Measurements from ENCODE around the gene ABCC1.

DNA sequence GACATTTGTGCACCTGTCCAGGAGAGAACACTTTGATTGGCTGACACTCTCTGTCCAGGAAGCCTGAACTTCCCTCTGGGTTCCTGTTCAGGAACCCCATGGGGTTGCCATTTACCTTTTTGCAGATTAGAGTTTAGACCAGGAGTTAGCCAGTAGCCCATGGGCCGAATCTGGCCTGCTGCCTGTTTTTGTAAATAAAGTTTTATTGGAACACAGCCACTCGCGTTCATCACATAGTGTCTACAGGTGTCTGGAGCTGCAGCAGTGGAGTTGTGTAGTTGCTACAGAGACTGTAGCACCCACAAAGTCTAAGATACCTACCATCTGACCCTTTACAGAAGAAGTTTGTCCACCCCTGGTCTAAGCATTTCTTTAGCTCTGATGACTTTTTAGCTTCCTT lies 70.9 kb downstream of the ABCC1 start:
- TF ChIP-seq, protein P1, sequence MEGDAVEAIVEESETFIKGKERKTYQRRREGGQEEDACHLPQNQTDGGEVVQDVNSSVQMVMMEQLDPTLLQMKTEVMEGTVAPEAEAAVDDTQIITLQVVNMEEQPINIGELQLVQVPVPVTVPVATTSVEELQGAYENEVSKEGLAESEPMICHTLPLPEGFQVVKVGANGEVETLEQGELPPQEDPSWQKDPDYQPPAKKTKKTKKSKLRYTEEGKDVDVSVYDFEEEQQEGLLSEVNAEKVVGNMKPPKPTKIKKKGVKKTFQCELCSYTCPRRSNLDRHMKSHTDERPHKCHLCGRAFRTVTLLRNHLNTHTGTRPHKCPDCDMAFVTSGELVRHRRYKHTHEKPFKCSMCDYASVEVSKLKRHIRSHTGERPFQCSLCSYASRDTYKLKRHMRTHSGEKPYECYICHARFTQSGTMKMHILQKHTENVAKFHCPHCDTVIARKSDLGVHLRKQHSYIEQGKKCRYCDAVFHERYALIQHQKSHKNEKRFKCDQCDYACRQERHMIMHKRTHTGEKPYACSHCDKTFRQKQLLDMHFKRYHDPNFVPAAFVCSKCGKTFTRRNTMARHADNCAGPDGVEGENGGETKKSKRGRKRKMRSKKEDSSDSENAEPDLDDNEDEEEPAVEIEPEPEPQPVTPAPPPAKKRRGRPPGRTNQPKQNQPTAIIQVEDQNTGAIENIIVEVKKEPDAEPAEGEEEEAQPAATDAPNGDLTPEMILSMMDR (conservative IDR thresholded peaks at IDR 0.05; ENCODE audit: low read depth, low read length): no peak
- TF ChIP-seq, protein P2, sequence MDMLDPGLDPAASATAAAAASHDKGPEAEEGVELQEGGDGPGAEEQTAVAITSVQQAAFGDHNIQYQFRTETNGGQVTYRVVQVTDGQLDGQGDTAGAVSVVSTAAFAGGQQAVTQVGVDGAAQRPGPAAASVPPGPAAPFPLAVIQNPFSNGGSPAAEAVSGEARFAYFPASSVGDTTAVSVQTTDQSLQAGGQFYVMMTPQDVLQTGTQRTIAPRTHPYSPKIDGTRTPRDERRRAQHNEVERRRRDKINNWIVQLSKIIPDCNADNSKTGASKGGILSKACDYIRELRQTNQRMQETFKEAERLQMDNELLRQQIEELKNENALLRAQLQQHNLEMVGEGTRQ (IDR thresholded peaks at IDR 0.05; ENCODE audit: low read depth, low read length): no peak
- TF ChIP-seq, protein P3, sequence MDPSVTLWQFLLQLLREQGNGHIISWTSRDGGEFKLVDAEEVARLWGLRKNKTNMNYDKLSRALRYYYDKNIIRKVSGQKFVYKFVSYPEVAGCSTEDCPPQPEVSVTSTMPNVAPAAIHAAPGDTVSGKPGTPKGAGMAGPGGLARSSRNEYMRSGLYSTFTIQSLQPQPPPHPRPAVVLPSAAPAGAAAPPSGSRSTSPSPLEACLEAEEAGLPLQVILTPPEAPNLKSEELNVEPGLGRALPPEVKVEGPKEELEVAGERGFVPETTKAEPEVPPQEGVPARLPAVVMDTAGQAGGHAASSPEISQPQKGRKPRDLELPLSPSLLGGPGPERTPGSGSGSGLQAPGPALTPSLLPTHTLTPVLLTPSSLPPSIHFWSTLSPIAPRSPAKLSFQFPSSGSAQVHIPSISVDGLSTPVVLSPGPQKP (IDR thresholded peaks at IDR 0.05; ENCODE audit: borderline replicate concordance, low read depth, low read length): no peak
- TF ChIP-seq RAD21 (IDR thresholded peaks at IDR 0.05; ENCODE audit: low read length) (no peak), POLR2A (IDR thresholded peaks at IDR 0.05; ENCODE audit: low read depth, low read length) (no peak), SMC3 (IDR thresholded peaks at IDR 0.05; ENCODE audit: low read depth, low read length) (no peak), CEBPB (IDR thresholded peaks at IDR 0.05; ENCODE audit: low read depth, low read length) (no peak), MXI1 (IDR thresholded peaks at IDR 0.05; ENCODE audit: borderline replicate concordance, low read depth, low read length) (no peak), BHLHE40 (IDR thresholded peaks at IDR 0.05; ENCODE audit: low read depth, low read length) (no peak)

All from IMR-90 (cell line).